ENCODE measurements around the gene IGSF10.

Gene IGSF10

GRCh38 chr3:151476344-151477018 lies 15.6 kb upstream of the IGSF10 start:
- TF ChIP-seq TCF12 (IDR thresholded peaks at IDR 0.05; ENCODE audit: low read depth) (no peak), RAD21 (IDR thresholded peaks at IDR 0.05; ENCODE audit: low read depth) (no peak), FOXM1 (IDR thresholded peaks at IDR 0.05; ENCODE audit: borderline replicate concordance, low read depth) (no peak), YY1 (IDR thresholded peaks at IDR 0.05; ENCODE audit: low read depth) (no peak), TAF1 (IDR thresholded peaks at IDR 0.05; ENCODE audit: low read depth) (no peak), MAX (IDR thresholded peaks at IDR 0.05) (no peak), EP300 (IDR thresholded peaks at IDR 0.05; ENCODE audit: borderline replicate concordance) (no peak), ZBTB7A (IDR thresholded peaks at IDR 0.05; ENCODE audit: low read depth) (no peak), REST (IDR thresholded peaks at IDR 0.05; ENCODE audit: low read depth) (no peak)

GRCh38 chr3:151468284-151468917 lies 7.5 kb upstream of the IGSF10 start:
- no peak for TF ChIP-seq REST (IDR thresholded peaks at IDR 0.05; ENCODE audit: low read depth)
- no peak for TF ChIP-seq TAF1 (IDR thresholded peaks at IDR 0.05; ENCODE audit: low read depth)
- no peak for TF ChIP-seq ZBTB7A (IDR thresholded peaks at IDR 0.05; ENCODE audit: low read depth)
- TF ChIP-seq CREB1 (IDR thresholded peaks at IDR 0.05; ENCODE audit: low read depth), result no peak
- TF ChIP-seq EP300 (IDR thresholded peaks at IDR 0.05; ENCODE audit: borderline replicate concordance), result no peak
- no peak for TF ChIP-seq USF1 (IDR thresholded peaks at IDR 0.05)
- TF ChIP-seq NFIC (IDR thresholded peaks at IDR 0.05), result no peak
- TF ChIP-seq RAD21 (IDR thresholded peaks at IDR 0.05; ENCODE audit: low read depth), result peak; percentile 67
- TF ChIP-seq YY1 (IDR thresholded peaks at IDR 0.05; ENCODE audit: low read depth), result no peak

GRCh38 chr3:151467069-151467468 lies 6.2 kb upstream of the IGSF10 start:
- TF ChIP-seq EGR1 (IDR thresholded peaks at IDR 0.05) (no peak), USF1 (IDR thresholded peaks at IDR 0.05) (no peak), TCF12 (IDR thresholded peaks at IDR 0.05; ENCODE audit: low read depth) (no peak), TEAD4 (IDR thresholded peaks at IDR 0.05) (no peak), ZBTB7A (IDR thresholded peaks at IDR 0.05; ENCODE audit: low read depth) (no peak), MAX (IDR thresholded peaks at IDR 0.05) (no peak), TAF1 (IDR thresholded peaks at IDR 0.05; ENCODE audit: low read depth) (no peak), RAD21 (IDR thresholded peaks at IDR 0.05; ENCODE audit: low read depth) (no peak), YY1 (IDR thresholded peaks at IDR 0.05; ENCODE audit: low read depth) (no peak), CREB1 (IDR thresholded peaks at IDR 0.05; ENCODE audit: low read depth) (no peak), FOXM1 (IDR thresholded peaks at IDR 0.05; ENCODE audit: borderline replicate concordance, low read depth) (no peak), REST (IDR thresholded peaks at IDR 0.05; ENCODE audit: low read depth) (no peak), CEBPB (IDR thresholded peaks at IDR 0.05) (no peak), EP300 (IDR thresholded peaks at IDR 0.05; ENCODE audit: borderline replicate concordance) (no peak), NFIC (IDR thresholded peaks at IDR 0.05) (no peak)

- TF ChIP-seq TAF1 (IDR thresholded peaks at IDR 0.05; ENCODE audit: low read depth), result no peak
- no peak for TF ChIP-seq EP300 (IDR thresholded peaks at IDR 0.05; ENCODE audit: borderline replicate concordance)
- no peak for TF ChIP-seq RAD21 (IDR thresholded peaks at IDR 0.05; ENCODE audit: low read depth)
- no peak for TF ChIP-seq TCF12 (IDR thresholded peaks at IDR 0.05; ENCODE audit: low read depth)
- TF ChIP-seq CREB1 (IDR thresholded peaks at IDR 0.05; ENCODE audit: low read depth), result no peak
- TF ChIP-seq USF1 (IDR thresholded peaks at IDR 0.05), result no peak
- TF ChIP-seq MAX (IDR thresholded peaks at IDR 0.05), result no peak
These were observed 2.1 kb upstream of the IGSF10 start for GRCh38 chr3:151462991-151463390.
